SK-N-MC (cell line): ENCODE data around the gene SAMD15.
"Not testable (repeated sequence)": the region's sequence is repeated elsewhere in the genome, so short reads cannot be mapped to it uniquely, and the experiment has no call there.

Source experiments
- EZH2 ChIP-seq: fragments of 200-600 bp; sonication (generic); IDR thresholded peaks from one replicate; pipeline ENCODE4 v1.6.1; 2017; ENCODE audit warnings: antibody characterized with exemption
- POLR2AphosphoS5 ChIP-seq: IDR thresholded peaks from 2 replicates; pipeline ENCODE4 v1.6.1; 2012; ENCODE audit warnings: mild to moderate bottlenecking, low read depth, low read length, borderline replicate concordance

DNA sequence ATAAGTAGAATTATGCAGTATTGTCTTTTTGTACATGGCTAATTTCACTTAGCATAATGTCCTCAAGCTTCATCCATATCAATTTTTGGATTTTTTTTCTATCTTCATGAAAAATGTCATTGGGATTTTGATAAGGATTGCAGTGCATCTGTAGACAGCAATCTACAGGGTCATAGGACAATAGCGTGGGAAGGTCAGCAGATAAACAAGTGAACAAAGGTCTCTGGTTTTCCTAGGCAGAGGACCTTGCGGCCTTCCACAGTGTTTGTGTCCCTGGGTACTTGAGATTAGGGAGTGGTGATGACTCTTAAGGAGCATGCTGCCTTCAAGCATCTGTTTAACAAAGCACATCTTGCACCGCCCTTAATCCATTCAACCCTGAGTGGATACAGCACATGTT, 38.9 kb downstream of the SAMD15 start:
- TF ChIP-seq POLR2AphosphoS5, EZH2: not testable (repeated sequence)
